HG03342 (cell line): Measurements from ENCODE around the gene CLEC9A.

Source experiments
- ATAC-seq: cut with Tn5 transposase; IDR thresholded peaks from one replicate; pipeline ENCODE4 v1.9.1; 2021; ENCODE audit warnings: mild to moderate bottlenecking, moderate library complexity; ENCODE audit not compliant: unreplicated experiment

Gene CLEC9A

GRCh38 chr12:10065241-10065640 lies 34.8 kb downstream of the CLEC9A start:
- no peak for ATAC-seq

- no peak for ATAC-seq
These were observed 36.8 kb downstream of the CLEC9A start for GRCh38 chr12:10067264-10067663.

GRCh38 chr12:10067942-10068341 lies 37.5 kb downstream of the CLEC9A start:
- ATAC-seq: no peak

GRCh38 chr12:10068644-10069043 lies 38.2 kb downstream of the CLEC9A start:
- ATAC-seq: no peak

- ATAC-seq: no peak
These were observed 38.6 kb downstream of the CLEC9A start for GRCh38 chr12:10069099-10069498.

GRCh38 chr12:10069976-10070375 lies 39.5 kb downstream of the CLEC9A start:
- ATAC-seq: no peak

- no peak for ATAC-seq
These were observed 39.9 kb downstream of the CLEC9A start for GRCh38 chr12:10070380-10070779.

GRCh38 chr12:10072131-10072530 lies 41.6 kb downstream of the CLEC9A start:
- ATAC-seq: no peak

GRCh38 chr12:10073261-10073660 lies 42.8 kb downstream of the CLEC9A start:
- ATAC-seq: no peak

GRCh38 chr12:10075451-10075850 lies 45.0 kb downstream of the CLEC9A start:
- ATAC-seq: no peak

- ATAC-seq: no peak
These were observed 51.8 kb downstream of the CLEC9A start for GRCh38 chr12:10082117-10082874.

- ATAC-seq: no peak
These were observed 54.3 kb downstream of the CLEC9A start for GRCh38 chr12:10084733-10085132.

- ATAC-seq: no peak
These were observed 55.9 kb downstream of the CLEC9A start for GRCh38 chr12:10086387-10086786.

- no peak for ATAC-seq
These were observed 57.5 kb downstream of the CLEC9A start for GRCh38 chr12:10088031-10088430.

GRCh38 chr12:10088955-10089900 lies 58.7 kb downstream of the CLEC9A start:
- ATAC-seq: no peak

- ATAC-seq: no peak
These were observed 64.3 kb downstream of the CLEC9A start for GRCh38 chr12:10094646-10095395.

GRCh38 chr12:10095971-10096370 lies 65.5 kb downstream of the CLEC9A start:
- no peak for ATAC-seq

- no peak for ATAC-seq
These were observed 67.0 kb downstream of the CLEC9A start for GRCh38 chr12:10097521-10097920.

- no peak for ATAC-seq
These were observed 68.3 kb downstream of the CLEC9A start, which contains the start of gene CLEC1A for GRCh38 chr12:10098791-10099190. Gene CLEC1A, minus strand, starts transcription at chr12:10098985. Its CDS starts 63 bp downstream, at chr12:10098922.

- no peak for ATAC-seq
These were observed 70.6 kb downstream of the CLEC9A start for GRCh38 chr12:10101042-10101579.
